CD4-positive, alpha-beta memory T cell (primary cell): ENCODE results near the gene COLEC12. TPM values are rescaled to one million over a fixed set of nuclear protein-coding genes. Genes with fewer than 3 reads are reported as not detected.

Source experiments
- CTCF ChIA-PET: fragments of 350-600 bp; sonication (Branson Sonifier 250); formaldehyde crosslinking; loops from one replicate; lab custom pipeline; 2021; ENCODE audit warnings: inconsistent platforms; ENCODE audit not compliant: partially characterized antibody; lab: Charles Lee
- POLR2A ChIA-PET: fragments of 350-600 bp; sonication (Branson Sonifier 250); formaldehyde crosslinking; loops from one replicate; lab custom pipeline; 2021; ENCODE audit not compliant: partially characterized antibody; lab: Charles Lee
- DNase-seq, 5 donors: peaks; one replicate each; pipeline versions ENCODE4 v3.0.0 to v3.0.0-alpha.2; 2020 to 2022; ENCODE audit warnings: mixed read lengths in 1 of 5
- H3K27ac ChIP-seq: one replicate; pipeline ENCODE4 v1.7.0; 2013; ENCODE audit warnings: low read depth, low read length
- H3K27me3 ChIP-seq: 2 replicates; pipeline ENCODE4 v1.7.0; 2013; ENCODE audit warnings: mild to moderate bottlenecking, low read length, moderate library complexity; ENCODE audit not compliant: insufficient read depth
- H3K36me3 ChIP-seq: 2 replicates; pipeline ENCODE4 v1.7.0; 2013; ENCODE audit warnings: mild to moderate bottlenecking, low read length, moderate library complexity; ENCODE audit not compliant: insufficient read depth
- H3K4me1 ChIP-seq: 2 replicates; pipeline ENCODE4 v1.7.0; 2013; ENCODE audit warnings: mild to moderate bottlenecking, low read length, moderate library complexity; ENCODE audit not compliant: insufficient read depth
- H3K4me3 ChIP-seq, 2 donors: one replicate each; pipeline ENCODE4 v1.7.0; 2013; ENCODE audit warnings: low read length in 2 of 2, mild to moderate bottlenecking in 1 of 2
- H3K9me3 ChIP-seq, 2 donors: one replicate each; pipeline ENCODE4 v1.7.0; 2013; ENCODE audit warnings: low read length in 2 of 2, control low read depth in 1 of 2; ENCODE audit not compliant: control insufficient read depth in 1 of 2
- H3K27ac Mint-ChIP-seq, 7 donors: one replicate each; pipeline ENCODE4 v1.8.0; 2020 to 2021; ENCODE audit warnings: mixed read lengths in 7 of 7, mild to moderate bottlenecking in 6 of 7, inconsistent platforms in 3 of 7, moderate library complexity in 3 of 7
- H3K27me3 Mint-ChIP-seq, 2 donors: one replicate each; pipeline ENCODE4 v1.8.0; 2020 to 2021; ENCODE audit warnings: mixed read lengths in 2 of 2
- H3K36me3 Mint-ChIP-seq, 2 donors: one replicate each; pipeline ENCODE4 v1.8.0; 2020 to 2021; ENCODE audit warnings: mixed read lengths in 2 of 2, inconsistent platforms in 1 of 2, mild to moderate bottlenecking in 1 of 2
- H3K4me1 Mint-ChIP-seq, 4 donors: one replicate each; pipeline ENCODE4 v1.8.0; 2020 to 2021; ENCODE audit warnings: mixed read lengths in 4 of 4, mild to moderate bottlenecking in 1 of 4
- H3K4me3 Mint-ChIP-seq, 8 donors: one replicate each; pipeline ENCODE4 v1.8.0; 2020 to 2021; ENCODE audit warnings: mixed read lengths in 8 of 8, mild to moderate bottlenecking in 7 of 8, moderate library complexity in 6 of 8, inconsistent platforms in 3 of 8
- H3K9me3 Mint-ChIP-seq, 8 donors: one replicate each; pipeline ENCODE4 v1.8.0; 2020 to 2021; ENCODE audit warnings: mixed read lengths in 8 of 8, mild to moderate bottlenecking in 5 of 8, inconsistent platforms in 3 of 8, moderate library complexity in 1 of 8
- intact Hi-C: fragments of 100-400 bp; cut with micrococcal nuclease; formaldehyde crosslinking; loops from one replicate; pipeline ENCODE4 v1.15.1; 2023
- polyA plus RNA-seq, 2 donors: library from polyadenylated mRNA; unstranded; fragments of 300-500 nt; fragmentation: Illumina TruSeq; gene quantifications; one replicate each; pipeline ENCODE4 v1.2.3, GENCODE V29; 2021
- total RNA-seq, 2 experiments: library from RNA; stranded (reverse); gene quantifications; one replicate each; pipeline ENCODE4 v1.2.3, GENCODE V29; 2021

COLEC12 gene
- total and polyA plus RNA-seq, 4 experiments from 2014 or later, result 0.17 to 0.28 TPM; not detected in 2

GRCh38 chr18:495017-495416, 5.5 kb downstream of the COLEC12 start:
- CTCF ChIA-PET, result interaction anchor here (1.7 kb wide), 1 partner anchor 12 kb away, joined by 3 read pairs; no protein-coding TSS in a partner anchor
- H3K4me3 ChIP-seq, result no peak overlapping the region
- no peak overlapping the region for H3K4me3 Mint-ChIP-seq
- peaks cover 0 to 2% (median 0%) of the 10 kb centered on the region in 8 donors for H3K9me3 Mint-ChIP-seq
- H3K36me3 ChIP-seq, result no peaks in the 10 kb centered on the region
- H3K27ac ChIP-seq, result no peak overlapping the region
- peaks cover 0 to 4% (median 2%) of the 10 kb centered on the region in 4 donors for H3K4me1 Mint-ChIP-seq
- POLR2A ChIA-PET, result no interaction called here
- intact Hi-C loops, result no loop called here
- DNase-seq, result no peak
- H3K9me3 ChIP-seq, result no peaks in the 10 kb centered on the region
- H3K36me3 Mint-ChIP-seq, result no peaks in the 10 kb centered on the region
- peaks cover 13% of the 10 kb centered on the region for H3K27me3 ChIP-seq
- no peak overlapping the region for H3K27ac Mint-ChIP-seq
- H3K4me1 ChIP-seq, result no peaks in the 10 kb centered on the region
- H3K27me3 Mint-ChIP-seq, result peaks cover 12 to 25% of the 10 kb centered on the region in 2 donors

- no peak overlapping the region for H3K27ac ChIP-seq
- no peaks in the 10 kb centered on the region for H3K36me3 ChIP-seq
- DNase-seq, result no peak
- POLR2A ChIA-PET, result no interaction called here
- no peak overlapping the region for H3K4me3 ChIP-seq
- H3K27me3 ChIP-seq, result peaks cover 9% of the 10 kb centered on the region
- CTCF ChIA-PET, result interaction anchor here (1.7 kb wide), 1 partner anchor 13 kb away, joined by 3 read pairs; no protein-coding TSS in a partner anchor
- no peak overlapping the region for H3K4me3 Mint-ChIP-seq
- H3K4me1 Mint-ChIP-seq, result no peaks in the 10 kb centered on the region
- H3K27ac Mint-ChIP-seq, result no peak overlapping the region
- peaks cover 9 to 19% of the 10 kb centered on the region in 2 donors for H3K27me3 Mint-ChIP-seq
- H3K9me3 Mint-ChIP-seq, result peaks cover 0 to 2% (median 0%) of the 10 kb centered on the region in 8 donors
- H3K9me3 ChIP-seq, result no peaks in the 10 kb centered on the region
- no peaks in the 10 kb centered on the region for H3K36me3 Mint-ChIP-seq
- intact Hi-C loops, result no loop called here
- H3K4me1 ChIP-seq, result no peaks in the 10 kb centered on the region
These were observed 6.2 kb downstream of the COLEC12 start for GRCh38 chr18:493986-494983.

GRCh38 chr18:492451-492850, 8.1 kb downstream of the COLEC12 start:
- Mint-ChIP-seq H3K9me3 (peaks cover 0 to 1% (median 0%) of the 10 kb centered on the region in 8 donors), H3K4me3 (no peak overlapping the region), H3K27me3 (peaks cover 4 to 8% of the 10 kb centered on the region in 2 donors), H3K27ac (no peak overlapping the region), H3K36me3 (no peaks in the 10 kb centered on the region), H3K4me1 (no peaks in the 10 kb centered on the region)
- CTCF ChIA-PET, result no interaction called here
- Histone ChIP-seq H3K27ac (no peak overlapping the region), H3K4me3 (no peak overlapping the region), H3K36me3 (no peaks in the 10 kb centered on the region), H3K9me3 (no peaks in the 10 kb centered on the region), H3K4me1 (no peaks in the 10 kb centered on the region), H3K27me3 (peaks cover 5% of the 10 kb centered on the region)
- POLR2A ChIA-PET, result no interaction called here
- DNase-seq, result no peak
- intact Hi-C loops, result no loop called here

GRCh38 chr18:490624-491023, 9.9 kb downstream of the COLEC12 start:
- peaks cover 0 to 13% (median 4%) of the 10 kb centered on the region in 8 donors for H3K9me3 Mint-ChIP-seq
- ChIA-PET CTCF (no interaction called here), POLR2A (no interaction called here)
- Histone ChIP-seq H3K27ac (no peak overlapping the region), H3K4me1 (no peaks in the 10 kb centered on the region), H3K9me3 (no peaks in the 10 kb centered on the region), H3K36me3 (no peaks in the 10 kb centered on the region), H3K27me3 (no peaks in the 10 kb centered on the region), H3K4me3 (no peak overlapping the region)
- H3K36me3 Mint-ChIP-seq, result no peaks in the 10 kb centered on the region
- H3K4me1 Mint-ChIP-seq, result no peaks in the 10 kb centered on the region
- H3K27ac Mint-ChIP-seq, result no peak overlapping the region
- H3K27me3 Mint-ChIP-seq, result peaks cover 5 to 6% of the 10 kb centered on the region in 2 donors
- intact Hi-C loops, result no loop called here
- no peak overlapping the region for H3K4me3 Mint-ChIP-seq
- no peak for DNase-seq

- Mint-ChIP-seq H3K36me3 (no peaks in the 10 kb centered on the region), H3K9me3 (peaks cover 0 to 13% (median 4%) of the 10 kb centered on the region in 8 donors), H3K4me1 (no peaks in the 10 kb centered on the region), H3K27me3 (peaks cover 5 to 6% of the 10 kb centered on the region in 2 donors), H3K27ac (no peak overlapping the region), H3K4me3 (no peak overlapping the region)
- no peak overlapping the region for H3K27ac ChIP-seq
- H3K4me1 ChIP-seq, result no peaks in the 10 kb centered on the region
- intact Hi-C loops, result no loop called here
- no peaks in the 10 kb centered on the region for H3K27me3 ChIP-seq
- DNase-seq, result no peak
- no peaks in the 10 kb centered on the region for H3K36me3 ChIP-seq
- POLR2A ChIA-PET, result no interaction called here
- no peak overlapping the region for H3K4me3 ChIP-seq
- CTCF ChIA-PET, result no interaction called here
- no peaks in the 10 kb centered on the region for H3K9me3 ChIP-seq
These were observed 10.5 kb downstream of the COLEC12 start for GRCh38 chr18:490024-490366.

- no peaks in the 10 kb centered on the region for H3K4me1 Mint-ChIP-seq
- ChIA-PET CTCF (no interaction called here), POLR2A (no interaction called here)
- H3K27me3 Mint-ChIP-seq, result peaks cover 5 to 6% of the 10 kb centered on the region in 2 donors
- no peaks in the 10 kb centered on the region for H3K27me3 ChIP-seq
- H3K9me3 ChIP-seq, result no peaks in the 10 kb centered on the region
- intact Hi-C loops, result no loop called here
- no peaks in the 10 kb centered on the region for H3K36me3 Mint-ChIP-seq
- H3K27ac ChIP-seq, result no peak overlapping the region
- DNase-seq, result no peak
- H3K4me1 ChIP-seq, result no peaks in the 10 kb centered on the region
- no peaks in the 10 kb centered on the region for H3K36me3 ChIP-seq
- no peak overlapping the region for H3K4me3 ChIP-seq
- H3K27ac Mint-ChIP-seq, result no peak overlapping the region
- H3K4me3 Mint-ChIP-seq, result no peak overlapping the region
- H3K9me3 Mint-ChIP-seq, result peaks cover 0 to 13% (median 4%) of the 10 kb centered on the region in 8 donors
These were observed 11.1 kb downstream of the COLEC12 start for GRCh38 chr18:489244-490023.
